GM12874 (cell line): ENCODE results near the gene ARNT2.

Source experiments
- TF ChIP-seq, protein P1 (sequence below): IDR thresholded peaks from 2 replicates; pipeline ENCODE4 v1.5.1; 2011; ENCODE audit warnings: low read depth, mild to moderate bottlenecking, control low read depth, low read length, moderate library complexity; ENCODE audit not compliant: insufficient read depth

Gene ARNT2

GRCh38 chr15:80494756-80495155 is 90.6 kb downstream of the ARNT2 start:
- TF ChIP-seq, protein P1, sequence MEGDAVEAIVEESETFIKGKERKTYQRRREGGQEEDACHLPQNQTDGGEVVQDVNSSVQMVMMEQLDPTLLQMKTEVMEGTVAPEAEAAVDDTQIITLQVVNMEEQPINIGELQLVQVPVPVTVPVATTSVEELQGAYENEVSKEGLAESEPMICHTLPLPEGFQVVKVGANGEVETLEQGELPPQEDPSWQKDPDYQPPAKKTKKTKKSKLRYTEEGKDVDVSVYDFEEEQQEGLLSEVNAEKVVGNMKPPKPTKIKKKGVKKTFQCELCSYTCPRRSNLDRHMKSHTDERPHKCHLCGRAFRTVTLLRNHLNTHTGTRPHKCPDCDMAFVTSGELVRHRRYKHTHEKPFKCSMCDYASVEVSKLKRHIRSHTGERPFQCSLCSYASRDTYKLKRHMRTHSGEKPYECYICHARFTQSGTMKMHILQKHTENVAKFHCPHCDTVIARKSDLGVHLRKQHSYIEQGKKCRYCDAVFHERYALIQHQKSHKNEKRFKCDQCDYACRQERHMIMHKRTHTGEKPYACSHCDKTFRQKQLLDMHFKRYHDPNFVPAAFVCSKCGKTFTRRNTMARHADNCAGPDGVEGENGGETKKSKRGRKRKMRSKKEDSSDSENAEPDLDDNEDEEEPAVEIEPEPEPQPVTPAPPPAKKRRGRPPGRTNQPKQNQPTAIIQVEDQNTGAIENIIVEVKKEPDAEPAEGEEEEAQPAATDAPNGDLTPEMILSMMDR: no peak

DNA sequence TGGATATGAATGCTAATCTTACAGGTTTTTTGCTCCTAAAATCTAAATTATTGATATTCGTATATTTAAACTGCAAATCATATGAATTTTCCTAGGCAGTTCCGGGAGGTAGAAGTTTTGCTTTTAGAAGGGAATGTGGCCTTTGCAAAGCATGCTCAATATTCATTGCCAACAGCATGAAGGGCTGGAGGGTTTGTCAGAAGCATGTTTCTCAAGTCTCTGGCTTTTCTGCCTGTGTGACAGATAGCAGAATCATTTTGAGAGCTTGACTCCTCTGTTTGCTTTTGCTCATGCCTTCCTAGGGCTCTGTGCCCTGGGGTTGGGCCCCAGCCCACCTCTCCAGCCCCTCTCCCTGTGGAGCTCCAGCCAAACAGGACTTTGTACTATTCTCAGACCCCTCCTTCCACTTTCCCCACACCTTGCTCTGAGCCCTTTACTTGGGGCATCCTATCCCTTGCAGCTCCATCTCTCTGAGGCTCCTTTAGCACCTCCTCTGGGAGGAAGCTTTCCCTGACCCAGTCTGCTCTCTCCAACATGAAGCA is 91.3 kb downstream of the ARNT2 start:
- TF ChIP-seq, protein P1: no peak

- TF ChIP-seq, protein P1: no peak
Observed at GRCh38 chr15:80496096-80496495, 91.9 kb downstream of the ARNT2 start.

GRCh38 chr15:80497221-80497620 is 93.0 kb downstream of the ARNT2 start:
- TF ChIP-seq, protein P1: no peak

DNA sequence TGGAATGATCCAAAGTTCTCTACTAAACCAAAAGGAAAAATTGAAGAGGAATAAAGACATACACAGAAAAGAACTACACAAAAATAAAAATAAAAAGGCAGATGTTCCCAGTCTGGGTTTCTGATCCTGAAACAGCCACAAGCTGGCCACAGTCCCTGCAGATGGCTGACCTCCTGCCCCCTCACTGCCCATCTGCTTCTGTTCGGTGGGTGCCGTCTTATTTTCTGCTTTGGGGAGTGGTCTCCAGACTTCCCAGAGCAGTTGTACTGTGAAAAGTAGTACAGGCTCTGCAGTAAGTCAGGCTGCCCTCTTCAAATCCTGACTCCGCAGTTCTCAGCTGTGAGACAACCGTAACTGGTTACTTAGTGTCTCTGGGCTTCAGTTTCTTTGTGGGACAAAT is 94.5 kb downstream of the ARNT2 start:
- TF ChIP-seq, protein P1: no peak

DNA sequence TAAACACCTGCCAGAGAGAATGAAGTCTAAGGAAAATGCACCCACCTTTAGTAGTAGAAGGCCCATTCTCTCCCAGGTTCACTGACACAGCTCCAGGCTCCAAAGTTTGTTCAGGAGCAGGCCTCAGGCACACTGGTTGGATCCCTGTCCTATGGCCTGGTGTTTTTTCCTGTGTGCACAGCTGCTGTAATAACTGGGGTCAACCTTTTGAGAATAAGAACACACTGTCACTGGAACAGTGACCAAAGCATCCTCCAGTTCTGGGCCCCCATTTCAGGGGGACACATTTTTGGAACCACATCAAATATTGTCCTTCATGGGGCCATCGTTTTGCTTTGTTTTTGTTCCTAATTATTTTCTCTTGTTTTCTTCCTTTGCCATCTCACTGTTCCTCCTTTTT is 95.8 kb downstream of the ARNT2 start:
- TF ChIP-seq, protein P1: no peak

DNA sequence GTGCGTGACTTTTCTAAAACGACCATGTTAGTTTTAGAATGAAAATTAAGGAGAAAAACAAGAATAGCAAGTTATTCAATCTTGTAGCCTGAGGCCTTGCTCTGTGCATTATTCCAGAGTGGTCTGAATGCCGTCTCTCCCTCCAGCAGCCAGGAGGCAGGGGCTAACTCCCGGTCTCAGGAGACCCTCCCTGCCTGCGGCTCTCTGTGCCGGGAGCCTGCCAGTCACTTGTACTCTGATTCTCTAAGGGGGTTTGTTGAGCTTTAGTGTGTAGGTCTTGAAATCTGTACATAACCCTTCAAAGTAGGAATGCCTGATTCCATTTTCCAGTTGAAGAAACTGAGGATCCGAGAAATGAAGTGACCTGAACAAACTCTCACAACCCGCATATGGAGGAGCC is 97.3 kb downstream of the ARNT2 start:
- TF ChIP-seq, protein P1: no peak
